ENCODE results near the gene CHCHD4. TPM values are rescaled to one million over a fixed set of nuclear protein-coding genes. Genes with fewer than 3 reads are reported as not detected.

Gene CHCHD4
- total and polyA plus RNA-seq, 10 of the 15 experiments (the other 5 are each of a cell fraction or from before 2014, with no cell fraction given), result 21.0 to 46.8 (median 29.0) TPM

- TF ChIP-seq ZNF687 (IDR thresholded peaks at IDR 0.05), result no peak
- TF ChIP-seq STAT1 (conservative IDR thresholded peaks at IDR 0.05), result no peak
- TF ChIP-seq RAD51 (IDR thresholded peaks at IDR 0.05), result no peak
- no peak for TF ChIP-seq SKIL (IDR thresholded peaks at IDR 0.05; ENCODE audit: low read depth, poor library complexity, severe bottlenecking)
- TF ChIP-seq NRF1 (conservative IDR thresholded peaks at IDR 0.05; ENCODE audit: low read depth, low read length), result no peak
- TF ChIP-seq GATAD2B (conservative IDR thresholded peaks at IDR 0.05; ENCODE audit: low read depth), result no peak
- no peak for TF ChIP-seq POLR2AphosphoS5 (IDR thresholded peaks at IDR 0.05; ENCODE audit: low read length)
- TF ChIP-seq HDAC2 (IDR thresholded peaks at IDR 0.05), result no peak
Measured at GRCh38 chr3:14137445-14137844, 12.8 kb upstream of the CHCHD4 start (continued).

Measured in GM12878 (cell line).